ENCODE results near the gene PPP2R2C. TPM values are rescaled to one million over a fixed set of nuclear protein-coding genes. Genes with fewer than 3 reads are reported as not detected.

The PPP2R2C gene
- total and polyA plus RNA-seq, 2 experiments from 2014 or later, result 1.3 to 9.2 TPM

- Mint-ChIP-seq H3K27ac (no peak overlapping the region), H3K4me3 (no peak overlapping the region), H3K36me3 (ENCODE audit: low read depth) (no peaks in the 10 kb centered on the region), H3K27me3 (ENCODE audit: insufficient read depth, low read depth, poor library complexity) (peaks cover 13% of the 10 kb centered on the region), H3K4me1 (peaks cover 4% of the 10 kb centered on the region; the same call in 2 of the 3 replicates), H3K9me3 (peaks cover 5% of the 10 kb centered on the region; the same call in 2 of the 3 replicates)
- no peaks in the 10 kb centered on the region for H3K9me2 ChIP-seq (ENCODE audit: insufficient read depth)
- H3K36me3 ChIP-seq (ENCODE audit: insufficient read depth), result no peaks in the 10 kb centered on the region
- no peaks in the 10 kb centered on the region for H3K79me2 ChIP-seq (replicated peaks; ENCODE audit: insufficient read depth)
- no peak for ATAC-seq
- no peaks in the 10 kb centered on the region for H3K4me1 ChIP-seq (ENCODE audit: insufficient read depth)
- no peak for TF ChIP-seq STAT1 (IDR thresholded peaks at IDR 0.05; ENCODE audit: unreplicated experiment)
- TF ChIP-seq, protein P1, sequence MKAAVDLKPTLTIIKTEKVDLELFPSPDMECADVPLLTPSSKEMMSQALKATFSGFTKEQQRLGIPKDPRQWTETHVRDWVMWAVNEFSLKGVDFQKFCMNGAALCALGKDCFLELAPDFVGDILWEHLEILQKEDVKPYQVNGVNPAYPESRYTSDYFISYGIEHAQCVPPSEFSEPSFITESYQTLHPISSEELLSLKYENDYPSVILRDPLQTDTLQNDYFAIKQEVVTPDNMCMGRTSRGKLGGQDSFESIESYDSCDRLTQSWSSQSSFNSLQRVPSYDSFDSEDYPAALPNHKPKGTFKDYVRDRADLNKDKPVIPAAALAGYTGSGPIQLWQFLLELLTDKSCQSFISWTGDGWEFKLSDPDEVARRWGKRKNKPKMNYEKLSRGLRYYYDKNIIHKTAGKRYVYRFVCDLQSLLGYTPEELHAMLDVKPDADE (IDR thresholded peaks at IDR 0.05), result no peak
- TF ChIP-seq ZNF114 (CRISPR knock-in tag; IDR thresholded peaks at IDR 0.05), result no peak
- no peak overlapping the region for H3K4me3 ChIP-seq
- H3K27me3 ChIP-seq (ENCODE audit: insufficient read depth), result no peaks in the 10 kb centered on the region
- H3K27ac ChIP-seq (ENCODE audit: low read depth), result no peak overlapping the region
- H3F3A ChIP-seq (replicated peaks; ENCODE audit: low read depth), result no peaks in the 10 kb centered on the region
- DNase-seq (ENCODE audit: low spot score), result no peak
- H3K4me2 ChIP-seq, result no peak overlapping the region
- no peak overlapping the region for H2AFZ ChIP-seq
- no peaks in the 10 kb centered on the region for H4K20me1 ChIP-seq (replicated peaks; ENCODE audit: insufficient read depth)
These were observed 151.1 kb downstream of the PPP2R2C start for GRCh38 chr4:6321361-6321760.

DNA sequence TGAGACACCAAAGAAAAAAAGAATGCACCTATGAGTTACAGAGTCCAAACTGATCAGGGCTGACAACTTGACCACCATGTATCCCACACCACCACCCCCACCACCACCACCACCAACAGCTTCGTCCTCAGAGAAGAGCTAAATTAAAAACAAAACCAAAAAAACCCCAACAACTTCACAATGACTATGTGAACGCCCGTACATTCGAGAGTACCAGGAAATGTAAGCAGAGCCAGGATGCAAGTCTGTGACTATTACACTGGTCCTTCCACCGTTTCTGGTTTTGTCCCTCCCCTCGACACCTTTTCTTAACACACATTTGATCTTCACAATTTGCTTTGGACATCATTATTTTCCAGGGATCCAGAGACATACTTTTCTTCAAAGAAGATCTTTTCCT, 151.8 kb downstream of the PPP2R2C start:
- Histone ChIP-seq H3K27ac (ENCODE audit: low read depth) (no peak overlapping the region), H2AFZ (no peak overlapping the region), H3K4me1 (ENCODE audit: insufficient read depth) (no peaks in the 10 kb centered on the region), H3K4me2 (no peak overlapping the region), H3K4me3 (no peak overlapping the region), H3K9me2 (ENCODE audit: insufficient read depth) (no peaks in the 10 kb centered on the region), H4K20me1 (replicated peaks; ENCODE audit: insufficient read depth) (no peaks in the 10 kb centered on the region), H3K36me3 (ENCODE audit: insufficient read depth) (no peaks in the 10 kb centered on the region), H3K79me2 (replicated peaks; ENCODE audit: insufficient read depth) (no peaks in the 10 kb centered on the region), H3K27me3 (ENCODE audit: insufficient read depth) (no peaks in the 10 kb centered on the region), H3F3A (replicated peaks; ENCODE audit: low read depth) (no peaks in the 10 kb centered on the region)
- Mint-ChIP-seq H3K9me3 (peaks cover 3% of the 10 kb centered on the region; the same call in 2 of the 3 replicates), H3K4me1 (peaks cover 4% of the 10 kb centered on the region; the same call in 2 of the 3 replicates), H3K36me3 (ENCODE audit: low read depth) (no peaks in the 10 kb centered on the region), H3K4me3 (no peak overlapping the region), H3K27ac (no peak overlapping the region), H3K27me3 (ENCODE audit: insufficient read depth, low read depth, poor library complexity) (peaks cover 13% of the 10 kb centered on the region)
- TF ChIP-seq, protein P2, sequence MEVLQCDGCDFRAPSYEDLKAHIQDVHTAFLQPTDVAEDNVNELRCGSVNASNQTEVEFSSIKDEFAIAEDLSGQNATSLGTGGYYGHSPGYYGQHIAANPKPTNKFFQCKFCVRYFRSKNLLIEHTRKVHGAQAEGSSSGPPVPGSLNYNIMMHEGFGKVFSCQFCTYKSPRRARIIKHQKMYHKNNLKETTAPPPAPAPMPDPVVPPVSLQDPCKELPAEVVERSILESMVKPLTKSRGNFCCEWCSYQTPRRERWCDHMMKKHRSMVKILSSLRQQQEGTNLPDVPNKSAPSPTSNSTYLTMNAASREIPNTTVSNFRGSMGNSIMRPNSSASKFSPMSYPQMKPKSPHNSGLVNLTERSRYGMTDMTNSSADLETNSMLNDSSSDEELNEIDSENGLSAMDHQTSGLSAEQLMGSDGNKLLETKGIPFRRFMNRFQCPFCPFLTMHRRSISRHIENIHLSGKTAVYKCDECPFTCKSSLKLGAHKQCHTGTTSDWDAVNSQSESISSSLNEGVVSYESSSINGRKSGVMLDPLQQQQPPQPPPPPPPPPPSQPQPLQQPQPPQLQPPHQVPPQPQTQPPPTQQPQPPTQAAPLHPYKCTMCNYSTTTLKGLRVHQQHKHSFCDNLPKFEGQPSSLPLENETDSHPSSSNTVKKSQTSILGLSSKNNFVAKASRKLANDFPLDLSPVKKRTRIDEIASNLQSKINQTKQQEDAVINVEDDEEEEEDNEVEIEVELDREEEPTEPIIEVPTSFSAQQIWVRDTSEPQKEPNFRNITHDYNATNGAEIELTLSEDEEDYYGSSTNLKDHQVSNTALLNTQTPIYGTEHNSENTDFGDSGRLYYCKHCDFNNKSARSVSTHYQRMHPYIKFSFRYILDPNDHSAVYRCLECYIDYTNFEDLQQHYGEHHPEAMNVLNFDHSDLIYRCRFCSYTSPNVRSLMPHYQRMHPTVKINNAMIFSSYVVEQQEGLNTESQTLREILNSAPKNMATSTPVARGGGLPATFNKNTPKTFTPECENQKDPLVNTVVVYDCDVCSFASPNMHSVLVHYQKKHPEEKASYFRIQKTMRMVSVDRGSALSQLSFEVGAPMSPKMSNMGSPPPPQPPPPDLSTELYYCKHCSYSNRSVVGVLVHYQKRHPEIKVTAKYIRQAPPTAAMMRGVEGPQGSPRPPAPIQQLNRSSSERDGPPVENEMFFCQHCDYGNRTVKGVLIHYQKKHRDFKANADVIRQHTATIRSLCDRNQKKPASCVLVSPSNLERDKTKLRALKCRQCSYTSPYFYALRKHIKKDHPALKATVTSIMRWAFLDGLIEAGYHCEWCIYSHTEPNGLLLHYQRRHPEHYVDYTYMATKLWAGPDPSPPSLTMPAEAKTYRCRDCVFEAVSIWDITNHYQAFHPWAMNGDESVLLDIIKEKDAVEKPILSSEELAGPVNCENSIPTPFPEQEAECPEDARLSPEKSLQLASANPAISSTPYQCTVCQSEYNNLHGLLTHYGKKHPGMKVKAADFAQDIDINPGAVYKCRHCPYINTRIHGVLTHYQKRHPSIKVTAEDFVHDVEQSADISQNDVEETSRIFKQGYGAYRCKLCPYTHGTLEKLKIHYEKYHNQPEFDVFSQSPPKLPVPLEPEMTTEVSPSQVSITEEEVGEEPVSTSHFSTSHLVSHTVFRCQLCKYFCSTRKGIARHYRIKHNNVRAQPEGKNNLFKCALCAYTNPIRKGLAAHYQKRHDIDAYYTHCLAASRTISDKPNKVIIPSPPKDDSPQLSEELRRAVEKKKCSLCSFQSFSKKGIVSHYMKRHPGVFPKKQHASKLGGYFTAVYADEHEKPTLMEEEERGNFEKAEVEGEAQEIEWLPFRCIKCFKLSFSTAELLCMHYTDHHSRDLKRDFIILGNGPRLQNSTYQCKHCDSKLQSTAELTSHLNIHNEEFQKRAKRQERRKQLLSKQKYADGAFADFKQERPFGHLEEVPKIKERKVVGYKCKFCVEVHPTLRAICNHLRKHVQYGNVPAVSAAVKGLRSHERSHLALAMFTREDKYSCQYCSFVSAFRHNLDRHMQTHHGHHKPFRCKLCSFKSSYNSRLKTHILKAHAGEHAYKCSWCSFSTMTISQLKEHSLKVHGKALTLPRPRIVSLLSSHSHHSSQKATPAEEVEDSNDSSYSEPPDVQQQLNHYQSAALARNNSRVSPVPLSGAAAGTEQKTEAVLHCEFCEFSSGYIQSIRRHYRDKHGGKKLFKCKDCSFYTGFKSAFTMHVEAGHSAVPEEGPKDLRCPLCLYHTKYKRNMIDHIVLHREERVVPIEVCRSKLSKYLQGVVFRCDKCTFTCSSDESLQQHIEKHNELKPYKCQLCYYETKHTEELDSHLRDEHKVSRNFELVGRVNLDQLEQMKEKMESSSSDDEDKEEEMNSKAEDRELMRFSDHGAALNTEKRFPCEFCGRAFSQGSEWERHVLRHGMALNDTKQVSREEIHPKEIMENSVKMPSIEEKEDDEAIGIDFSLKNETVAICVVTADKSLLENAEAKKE (CRISPR knock-in tag; IDR thresholded peaks at IDR 0.05), result no peak
- TF ChIP-seq POLR2AphosphoS5 (IDR thresholded peaks at IDR 0.05; ENCODE audit: low read depth) (no peak), STAT1 (IDR thresholded peaks at IDR 0.05; ENCODE audit: unreplicated experiment) (no peak), EZH2phosphoT487 (IDR thresholded peaks at IDR 0.05; ENCODE audit: unreplicated experiment) (no peak), CREB1 (CRISPR knock-in tag; IDR thresholded peaks at IDR 0.05; ENCODE audit: low read depth) (no peak), ZNF114 (CRISPR knock-in tag; IDR thresholded peaks at IDR 0.05) (no peak), EZH2 (IDR thresholded peaks at IDR 0.05; ENCODE audit: low read depth, unreplicated experiment) (no peak), JUNB (IDR thresholded peaks at IDR 0.05; ENCODE audit: unreplicated experiment) (no peak), ZNF331 (CRISPR knock-in tag; IDR thresholded peaks at IDR 0.05; ENCODE audit: low read depth) (no peak)
- TF ChIP-seq, protein P3, sequence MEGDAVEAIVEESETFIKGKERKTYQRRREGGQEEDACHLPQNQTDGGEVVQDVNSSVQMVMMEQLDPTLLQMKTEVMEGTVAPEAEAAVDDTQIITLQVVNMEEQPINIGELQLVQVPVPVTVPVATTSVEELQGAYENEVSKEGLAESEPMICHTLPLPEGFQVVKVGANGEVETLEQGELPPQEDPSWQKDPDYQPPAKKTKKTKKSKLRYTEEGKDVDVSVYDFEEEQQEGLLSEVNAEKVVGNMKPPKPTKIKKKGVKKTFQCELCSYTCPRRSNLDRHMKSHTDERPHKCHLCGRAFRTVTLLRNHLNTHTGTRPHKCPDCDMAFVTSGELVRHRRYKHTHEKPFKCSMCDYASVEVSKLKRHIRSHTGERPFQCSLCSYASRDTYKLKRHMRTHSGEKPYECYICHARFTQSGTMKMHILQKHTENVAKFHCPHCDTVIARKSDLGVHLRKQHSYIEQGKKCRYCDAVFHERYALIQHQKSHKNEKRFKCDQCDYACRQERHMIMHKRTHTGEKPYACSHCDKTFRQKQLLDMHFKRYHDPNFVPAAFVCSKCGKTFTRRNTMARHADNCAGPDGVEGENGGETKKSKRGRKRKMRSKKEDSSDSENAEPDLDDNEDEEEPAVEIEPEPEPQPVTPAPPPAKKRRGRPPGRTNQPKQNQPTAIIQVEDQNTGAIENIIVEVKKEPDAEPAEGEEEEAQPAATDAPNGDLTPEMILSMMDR (conservative IDR thresholded peaks at IDR 0.05; ENCODE audit: low read depth in 2 of 2), result no peak
- ATAC-seq, result no peak
- DNase-seq (ENCODE audit: low spot score), result no peak

All from GM23338 (cell line).